GM21723 (cell line): ENCODE measurements around the gene CAMTA1.

Experiments
- ATAC-seq: cut with Tn5 transposase; IDR thresholded peaks from one replicate; pipeline ENCODE4 v1.9.1; 2021; ENCODE audit warnings: mild to moderate bottlenecking, moderate library complexity; ENCODE audit not compliant: unreplicated experiment

Gene CAMTA1

DNA sequence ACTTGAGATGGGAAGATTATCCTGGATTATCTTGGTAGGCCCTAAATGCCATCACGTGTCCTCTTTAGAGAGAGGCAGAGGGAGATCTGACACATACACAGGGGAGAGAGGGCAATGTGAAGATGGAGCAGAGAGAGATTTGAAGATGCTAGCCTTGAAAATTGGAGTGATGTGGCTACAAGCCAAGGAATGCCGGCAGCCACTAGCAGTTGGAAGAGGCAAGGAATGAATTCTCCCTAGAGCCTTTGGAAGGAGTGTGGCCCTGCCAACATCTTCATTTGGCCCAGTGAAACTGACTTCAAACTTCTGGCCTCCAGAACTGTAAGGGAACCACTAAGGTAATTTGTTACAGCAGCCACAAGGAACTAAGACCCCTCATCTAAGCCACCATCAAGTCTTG, 8.9 kb upstream of the CAMTA1 start:
- ATAC-seq = no peak

DNA sequence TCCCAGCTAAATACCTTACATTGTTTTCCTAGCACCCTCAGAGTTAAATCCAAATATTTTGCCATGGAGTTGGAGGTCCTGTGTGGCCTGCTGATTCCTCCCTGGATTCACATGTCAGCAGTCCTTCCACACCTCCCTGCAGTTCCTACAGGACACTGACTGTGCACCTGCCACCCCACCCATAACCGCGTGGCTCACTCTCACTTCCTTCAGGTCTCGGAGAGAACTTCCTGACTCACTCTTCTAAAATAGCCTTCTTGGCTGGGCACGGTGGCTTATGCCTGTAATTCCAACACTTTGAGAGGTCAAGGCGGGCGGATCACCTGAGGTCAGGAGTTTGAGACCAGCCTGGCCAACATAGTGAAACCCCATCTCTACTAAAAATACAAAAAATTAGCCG, 8.4 kb upstream of the CAMTA1 start:
- no peak for ATAC-seq

DNA sequence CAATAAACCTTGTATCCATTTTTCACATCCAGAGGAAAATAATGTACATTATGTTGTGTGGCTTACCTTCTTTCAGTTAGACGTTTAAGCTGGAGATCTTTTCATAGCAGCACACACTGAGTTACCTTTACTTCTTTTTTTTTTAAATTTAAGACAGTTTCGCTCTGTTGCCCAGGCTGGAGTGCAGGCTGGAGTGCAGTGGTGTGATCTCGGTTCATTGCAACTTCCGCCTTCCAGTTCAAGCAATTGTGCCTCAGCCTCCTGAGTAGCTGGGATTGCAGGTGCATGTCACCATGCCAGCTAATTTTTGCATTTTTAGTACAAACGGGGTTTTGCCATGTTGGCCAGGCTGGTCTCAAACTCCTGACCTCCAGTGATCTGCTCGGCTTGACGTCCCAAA, 7.4 kb upstream of the CAMTA1 start:
- ATAC-seq = no peak

DNA sequence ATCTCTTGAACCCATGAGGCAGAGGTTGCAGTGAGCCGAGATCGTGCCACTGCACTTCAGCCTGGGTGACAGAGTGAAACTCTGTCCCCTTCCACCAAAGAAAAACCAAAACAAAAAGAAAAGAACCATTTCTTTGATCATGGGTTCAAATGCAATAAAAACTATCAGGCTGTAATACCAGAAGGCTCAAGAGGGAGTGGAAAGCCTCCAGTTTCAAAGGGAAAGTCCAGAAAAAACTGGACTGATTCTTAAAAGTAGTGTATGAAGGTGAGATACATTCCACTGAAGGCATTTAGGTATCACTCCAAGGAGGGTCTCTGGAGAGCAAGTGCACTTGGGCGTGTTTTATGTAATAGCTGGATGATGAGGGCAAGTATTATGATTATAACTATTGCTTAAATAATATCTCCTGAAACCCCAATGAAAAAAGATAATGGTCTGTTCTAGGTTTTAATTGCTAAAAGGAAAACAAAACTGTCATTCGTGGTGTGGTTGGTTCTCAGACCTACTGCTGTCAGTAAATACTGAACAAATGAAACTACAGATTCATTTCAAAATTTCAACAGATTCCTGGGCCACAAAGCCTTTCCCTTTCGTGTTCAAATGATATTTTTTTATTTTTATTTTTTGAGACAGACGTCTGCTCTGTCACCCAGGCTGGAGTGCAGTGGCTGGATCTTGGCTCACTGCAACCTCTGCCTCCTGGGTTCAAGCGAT, 6.0 kb upstream of the CAMTA1 start:
- no peak for ATAC-seq

DNA sequence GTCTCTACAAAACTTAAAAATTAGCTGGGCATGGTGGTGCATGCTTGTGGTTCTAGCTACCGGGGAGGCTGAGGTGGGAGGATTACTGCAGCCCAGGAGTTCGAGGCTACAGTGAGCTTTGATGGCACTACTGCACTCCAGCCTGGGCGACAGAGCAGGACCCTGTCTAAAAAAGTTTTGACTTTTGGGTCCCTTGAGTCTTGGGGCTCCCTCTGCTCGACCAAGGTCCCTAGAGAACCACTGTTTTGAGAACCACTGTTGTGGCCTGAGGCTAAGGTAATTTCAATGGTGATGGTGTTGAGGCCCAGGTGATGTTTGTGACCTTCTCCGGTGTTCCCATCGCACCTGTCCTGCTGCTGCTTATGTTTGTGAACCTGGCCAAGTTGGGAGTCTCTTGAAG, 3.1 kb upstream of the CAMTA1 start:
- ATAC-seq = no peak

DNA sequence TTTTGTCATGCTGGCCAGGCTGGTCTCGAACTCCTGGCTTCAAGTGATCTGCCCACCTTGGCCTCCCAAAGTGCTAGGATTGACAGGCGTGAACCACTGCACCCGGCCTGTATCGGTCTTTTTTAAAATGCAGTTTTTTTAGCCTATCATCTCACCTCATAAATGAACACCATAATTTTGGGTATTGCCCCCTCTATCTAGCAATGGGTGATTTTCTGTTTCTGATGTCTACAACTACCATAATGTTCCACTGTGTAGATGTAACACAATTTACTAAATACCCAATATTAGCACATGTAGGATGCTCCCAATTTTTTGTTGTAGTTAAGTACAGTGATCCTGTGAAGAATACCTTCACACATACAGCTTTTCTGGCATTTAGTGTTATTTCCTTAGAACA, 2.0 kb upstream of the CAMTA1 start:
- ATAC-seq = no peak

DNA sequence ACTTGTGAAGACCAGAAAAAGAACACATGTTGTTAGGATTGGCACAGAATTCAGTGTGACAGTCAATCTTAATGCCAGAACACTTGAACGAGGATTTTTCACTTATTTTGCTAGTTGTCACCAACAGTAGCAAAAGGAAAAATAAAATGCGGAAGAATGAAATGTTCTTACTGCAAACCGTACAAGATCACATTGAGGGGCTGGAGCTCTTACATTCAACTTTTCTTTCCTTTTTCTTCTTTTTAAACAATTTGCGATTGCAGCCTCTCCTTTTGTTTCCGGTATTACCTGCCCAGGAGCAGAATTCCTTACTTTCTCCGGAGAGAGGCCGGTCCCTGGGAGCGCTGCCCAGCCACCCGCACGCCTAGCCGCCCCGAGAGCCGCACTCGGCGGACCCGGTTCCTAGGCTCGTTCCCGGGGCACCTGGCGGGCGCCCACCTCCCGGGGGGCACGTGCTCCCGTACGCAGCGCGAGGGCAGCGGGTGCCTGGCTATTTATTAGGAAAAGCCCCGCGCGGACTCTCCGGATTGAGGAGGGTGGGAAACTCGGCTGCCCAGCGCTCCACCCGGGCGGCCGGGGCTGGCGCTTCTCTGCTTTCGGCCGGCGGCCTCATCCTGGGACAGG, 1.2 kb upstream of the CAMTA1 start:
- no peak for ATAC-seq

DNA sequence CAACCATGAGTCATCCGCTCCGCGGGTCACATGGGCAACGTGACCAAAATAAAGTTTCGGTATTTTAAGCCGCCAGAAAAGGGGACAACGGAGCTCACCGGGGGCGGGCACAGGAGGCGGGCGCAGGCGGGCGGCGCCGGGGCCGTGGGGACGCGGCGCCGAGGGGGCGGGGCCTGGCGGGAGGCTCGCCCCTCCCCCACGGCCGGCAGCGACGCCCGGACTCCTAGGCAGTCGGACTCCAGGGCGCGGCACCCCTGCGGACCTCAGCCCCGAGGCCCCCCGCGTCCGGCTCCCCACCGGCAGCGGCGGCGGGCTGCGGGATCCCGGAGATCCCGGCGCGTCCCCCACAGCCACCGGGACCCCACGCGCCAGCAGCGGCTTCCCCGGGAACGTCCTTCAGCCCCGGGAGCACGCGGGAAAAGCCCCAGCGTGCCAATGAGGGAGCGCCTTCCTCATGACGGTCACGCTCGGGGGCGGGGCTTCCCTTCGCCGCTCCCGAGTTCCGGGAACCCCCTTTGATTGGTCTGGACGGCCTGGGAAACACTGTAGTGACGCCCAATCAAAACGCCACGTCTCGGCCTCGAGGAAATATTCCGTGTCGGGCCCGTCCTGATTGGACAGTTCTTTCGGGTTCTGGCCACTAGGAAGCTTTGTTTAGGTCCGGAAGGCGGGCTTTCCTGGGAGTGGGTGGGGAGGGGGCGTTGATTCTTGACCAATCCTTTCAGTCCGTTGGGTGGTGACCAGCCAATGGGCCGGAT, 515 bp upstream of the CAMTA1 start:
- ATAC-seq = peak; percentile 72

DNA sequence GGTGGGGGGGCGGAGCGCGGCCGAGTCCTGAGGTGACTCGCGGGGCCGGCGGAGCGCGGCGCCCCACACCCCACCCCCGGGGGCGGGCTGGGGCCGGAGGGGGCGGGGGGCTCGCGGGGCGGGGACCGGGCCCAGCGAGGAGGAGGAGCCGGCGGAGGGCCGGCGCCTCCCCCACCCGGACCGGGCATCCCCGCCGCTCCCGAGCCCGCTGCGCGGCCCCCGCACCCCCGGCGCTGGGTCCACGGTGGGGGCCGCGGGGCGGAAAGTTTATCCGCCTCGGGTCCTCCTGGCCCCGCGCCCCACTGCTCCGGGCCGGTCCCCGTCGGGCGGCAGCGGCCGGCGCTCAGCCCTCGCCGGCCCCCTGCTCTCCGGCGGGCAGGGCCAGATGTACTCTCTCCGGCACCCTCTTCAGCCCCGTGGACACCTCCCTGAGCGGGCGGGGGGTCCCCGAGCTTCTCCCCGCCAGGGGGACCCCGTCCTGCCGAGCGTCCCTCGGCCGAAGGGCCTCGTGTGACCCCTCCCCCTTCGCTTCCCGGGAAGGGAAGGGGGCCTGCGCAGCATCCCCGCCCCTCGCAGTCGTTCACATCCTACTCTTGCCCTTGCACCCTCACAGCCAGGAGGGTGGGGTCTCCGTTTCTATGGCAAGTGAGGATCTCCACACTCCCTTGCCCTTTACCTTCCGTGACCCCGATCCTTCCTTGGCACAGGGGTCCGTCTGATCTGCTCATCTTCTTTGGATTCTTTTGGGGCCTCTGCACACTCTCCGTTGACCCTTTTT, 663 bp downstream of the CAMTA1 start:
- no peak for ATAC-seq

DNA sequence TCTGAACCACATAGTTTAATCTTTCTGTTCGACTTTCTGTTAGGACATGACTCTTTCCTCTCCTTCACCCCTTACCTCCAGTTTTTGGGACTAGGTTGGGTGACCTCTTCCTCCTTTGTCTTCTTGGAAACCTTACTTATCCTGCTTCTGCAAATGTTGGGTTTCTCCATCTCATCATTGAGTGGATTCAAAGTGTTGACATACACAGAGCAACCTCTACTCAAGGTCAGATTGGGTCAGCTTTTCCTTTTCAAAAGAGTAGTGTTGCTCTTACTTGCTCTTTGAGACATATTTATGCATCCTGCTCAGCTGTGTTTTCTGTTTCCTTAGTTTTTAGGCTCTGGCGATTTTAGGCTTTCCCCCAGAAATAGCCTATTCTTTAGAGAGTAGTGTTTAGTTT, 3.7 kb downstream of the CAMTA1 start:
- no peak for ATAC-seq

DNA sequence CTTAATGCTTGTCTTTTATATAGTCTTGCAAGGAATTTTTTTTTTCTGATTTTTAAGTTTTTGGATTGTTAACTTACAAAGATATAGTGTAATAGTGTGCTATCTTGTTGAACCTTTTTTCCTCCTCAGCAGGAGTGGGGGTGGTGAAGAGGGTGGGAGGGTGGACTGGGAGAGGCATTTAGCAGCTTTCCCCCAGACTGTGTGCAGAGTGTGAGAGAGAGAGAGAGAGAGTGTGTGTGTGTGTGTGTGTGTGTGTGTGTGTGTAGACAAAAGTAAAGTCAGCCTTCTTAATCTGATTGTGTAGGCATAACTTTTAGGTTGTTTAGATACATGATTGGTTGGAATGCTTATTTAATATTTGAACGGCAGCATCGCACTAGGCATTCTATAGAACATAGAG, 4.9 kb downstream of the CAMTA1 start:
- no peak for ATAC-seq

DNA sequence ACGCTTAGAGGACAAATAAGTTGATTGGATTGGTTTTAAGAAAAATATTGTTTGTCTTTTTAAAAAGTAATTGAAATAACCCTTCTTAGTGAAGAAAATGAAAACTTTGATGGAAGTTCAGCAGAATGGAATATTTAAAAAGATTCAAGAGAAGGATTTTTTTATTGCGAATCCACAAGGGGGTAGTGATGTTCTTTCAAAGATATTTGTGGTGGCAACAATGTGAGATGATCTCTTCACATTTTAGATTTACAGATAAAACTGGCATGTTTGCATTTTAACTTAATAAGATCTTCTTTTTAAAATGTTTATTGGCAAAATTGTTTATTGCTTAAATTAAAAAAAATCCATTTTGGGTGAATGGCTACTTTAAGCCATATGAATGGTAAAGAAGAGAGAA, 8.9 kb downstream of the CAMTA1 start:
- ATAC-seq = no peak

DNA sequence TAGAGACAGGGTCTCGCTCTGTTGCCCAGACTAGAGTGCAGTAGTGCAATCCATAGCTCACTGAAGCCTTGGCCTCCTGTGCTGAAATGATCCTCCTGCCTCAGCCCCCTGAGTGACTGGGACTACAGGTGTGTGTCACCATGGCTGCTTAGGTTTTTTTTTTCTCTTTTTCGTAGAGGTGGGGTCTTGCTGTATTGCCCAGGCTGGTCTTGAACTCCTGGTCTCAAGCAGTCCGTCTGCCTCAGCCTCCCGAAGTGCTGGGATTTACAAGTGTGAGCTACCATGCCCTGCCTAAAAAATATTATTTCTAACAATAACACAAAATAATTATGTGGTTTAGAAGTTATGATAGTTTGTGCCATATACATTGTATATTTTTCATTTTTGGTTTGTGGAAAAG, 9.9 kb downstream of the CAMTA1 start:
- ATAC-seq = no peak

DNA sequence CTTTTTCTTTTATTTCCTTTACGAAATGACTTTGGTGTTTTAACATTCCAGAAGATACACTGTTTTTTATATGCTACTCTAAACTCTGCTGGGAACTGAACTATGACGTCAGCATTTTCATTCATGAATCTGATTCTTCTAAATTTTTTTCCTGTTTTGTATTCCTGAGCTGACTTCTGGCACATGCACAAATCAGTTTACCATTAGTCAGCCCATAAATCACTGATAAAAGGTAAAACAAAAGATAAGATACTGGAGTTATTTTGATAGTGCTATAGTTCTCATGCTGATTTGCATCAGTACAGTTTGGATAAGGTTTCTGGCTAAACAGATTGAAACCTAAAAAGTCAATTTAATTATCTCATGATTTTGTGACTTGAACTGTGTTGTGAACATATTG, 10.4 kb downstream of the CAMTA1 start:
- ATAC-seq = no peak

DNA sequence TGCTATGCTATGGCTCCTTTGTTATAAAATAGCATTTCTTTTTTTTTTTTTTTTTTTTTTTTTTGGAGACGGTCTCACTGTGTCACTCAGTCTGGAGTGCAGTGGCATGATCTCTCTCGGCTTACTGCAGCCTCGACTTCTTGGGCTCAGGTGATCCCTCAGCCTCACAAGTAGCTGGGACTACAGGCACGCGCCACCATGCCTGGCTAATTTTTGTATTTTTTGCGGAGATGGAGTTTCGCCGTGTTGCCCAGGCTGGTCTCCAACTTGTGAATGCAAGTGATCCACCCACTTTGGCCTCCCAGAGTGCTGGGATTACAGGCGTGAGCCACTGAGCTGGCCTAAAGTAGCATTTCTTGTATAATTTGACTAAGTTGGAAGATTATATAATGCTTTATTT, 10.8 kb downstream of the CAMTA1 start:
- no peak for ATAC-seq

DNA sequence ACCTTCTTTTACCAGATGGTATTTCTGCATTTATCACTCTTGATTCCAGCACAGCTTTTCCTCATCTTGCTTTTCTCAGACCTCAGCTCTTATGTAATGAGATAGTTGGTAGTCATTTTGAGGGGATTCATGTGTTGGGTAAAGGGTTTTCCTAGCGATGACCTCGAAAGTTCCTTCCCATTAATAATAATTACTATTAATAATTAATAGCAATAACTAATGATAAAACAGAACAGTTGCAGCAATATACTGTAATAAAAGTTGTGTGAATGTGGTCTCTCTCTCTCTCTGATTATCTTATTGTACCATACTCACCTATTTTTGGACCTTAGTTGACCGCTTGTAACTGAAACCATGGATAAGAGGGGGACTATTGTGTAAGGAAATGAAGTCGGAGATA, 14.2 kb downstream of the CAMTA1 start:
- no peak for ATAC-seq

DNA sequence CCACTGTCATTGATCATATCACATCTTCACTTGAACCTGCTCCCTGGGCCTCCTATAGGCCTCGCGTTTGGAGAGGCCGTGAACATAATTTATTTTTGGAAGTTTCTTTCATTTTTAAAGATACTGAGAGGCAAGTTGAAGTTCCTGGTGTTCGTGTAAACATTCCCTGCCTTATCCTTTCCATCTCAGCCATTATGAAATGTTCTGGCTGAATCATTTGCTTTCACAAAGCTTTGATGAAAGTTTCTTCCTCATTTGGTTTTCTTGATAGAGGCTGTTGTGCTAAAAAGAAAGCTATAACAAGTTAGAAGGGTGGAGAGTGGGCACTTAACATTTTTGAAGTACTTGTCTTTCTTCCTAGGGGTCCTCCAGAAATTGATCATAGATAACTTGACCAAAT, 15.5 kb downstream of the CAMTA1 start:
- ATAC-seq = no peak

DNA sequence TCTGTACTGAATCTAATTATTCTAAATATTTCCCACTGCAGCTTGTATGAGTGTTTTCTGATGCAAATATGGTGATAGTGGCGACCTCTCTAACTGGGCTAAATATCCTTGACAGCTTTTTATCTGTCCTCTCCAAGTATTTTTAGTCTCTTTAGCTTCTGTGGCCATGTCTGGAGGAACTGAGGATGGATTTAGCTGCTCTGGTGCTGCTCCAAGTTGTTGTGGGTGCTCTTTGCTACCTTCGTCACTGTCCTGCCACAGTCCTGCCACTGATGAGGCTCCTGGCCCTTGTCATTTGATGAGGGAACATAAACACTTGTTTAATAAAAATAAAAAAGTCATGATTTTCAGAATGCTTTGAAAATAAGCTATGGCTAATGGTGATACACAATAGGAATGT, 15.9 kb downstream of the CAMTA1 start:
- ATAC-seq = no peak

DNA sequence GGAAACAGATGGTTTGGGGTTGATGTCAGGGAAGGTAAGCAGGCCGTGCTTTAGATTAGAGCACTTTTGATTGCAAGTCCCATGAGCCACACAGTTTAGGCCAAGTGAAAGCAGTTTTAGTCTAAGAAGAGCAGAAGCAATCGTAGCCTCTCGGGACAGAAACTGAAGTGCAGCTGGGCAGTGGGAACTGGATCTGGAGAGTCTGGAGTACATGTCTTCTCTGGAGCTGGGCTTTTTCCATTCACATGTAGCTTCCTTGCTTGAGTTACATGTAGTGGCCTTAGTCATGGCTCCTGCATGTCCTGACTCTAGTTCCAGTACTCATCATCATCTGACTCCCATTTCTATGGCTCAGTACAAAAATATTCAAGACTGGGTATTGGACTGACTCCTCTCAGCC, 16.7 kb downstream of the CAMTA1 start:
- ATAC-seq = no peak

DNA sequence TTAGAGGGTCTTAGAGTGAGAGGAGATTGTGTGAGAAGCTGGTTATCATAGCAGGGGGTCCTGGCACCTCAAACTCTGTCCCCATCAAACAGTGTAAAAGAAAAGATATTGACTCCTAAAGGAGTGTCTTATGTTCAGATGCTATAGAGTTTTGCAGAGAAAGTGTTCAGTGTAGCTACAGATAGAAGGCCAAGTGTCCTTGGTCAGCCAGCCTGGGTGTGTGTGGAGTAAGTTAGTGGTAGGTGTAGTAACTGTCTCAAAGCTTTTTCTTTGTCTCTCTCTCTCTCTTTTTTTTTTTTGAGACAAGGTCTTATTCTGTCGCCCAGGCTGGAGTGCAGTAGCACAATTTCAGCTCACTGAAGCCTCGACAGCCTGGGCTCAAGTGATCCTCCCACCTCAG, 17.2 kb downstream of the CAMTA1 start:
- ATAC-seq = no peak

DNA sequence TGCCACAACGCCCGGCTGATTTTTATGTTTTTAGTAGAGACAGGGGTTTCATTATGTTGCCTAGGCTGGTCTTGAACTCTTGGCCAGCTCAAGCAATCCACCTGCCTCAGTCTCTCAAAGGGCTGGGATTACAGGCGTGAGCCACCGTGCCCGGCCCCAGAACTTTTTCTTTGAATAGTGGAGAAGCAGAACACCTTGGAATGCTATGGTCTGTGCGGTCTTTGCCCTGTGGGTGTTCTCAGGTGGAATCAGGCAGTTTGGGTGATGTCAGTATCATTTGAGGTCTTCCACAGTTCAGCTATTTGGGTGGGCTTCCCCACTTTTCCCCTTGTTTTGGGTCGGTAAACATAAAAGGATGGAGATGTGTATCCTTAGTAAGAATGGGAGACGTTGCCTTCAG, 17.6 kb downstream of the CAMTA1 start:
- ATAC-seq = no peak

DNA sequence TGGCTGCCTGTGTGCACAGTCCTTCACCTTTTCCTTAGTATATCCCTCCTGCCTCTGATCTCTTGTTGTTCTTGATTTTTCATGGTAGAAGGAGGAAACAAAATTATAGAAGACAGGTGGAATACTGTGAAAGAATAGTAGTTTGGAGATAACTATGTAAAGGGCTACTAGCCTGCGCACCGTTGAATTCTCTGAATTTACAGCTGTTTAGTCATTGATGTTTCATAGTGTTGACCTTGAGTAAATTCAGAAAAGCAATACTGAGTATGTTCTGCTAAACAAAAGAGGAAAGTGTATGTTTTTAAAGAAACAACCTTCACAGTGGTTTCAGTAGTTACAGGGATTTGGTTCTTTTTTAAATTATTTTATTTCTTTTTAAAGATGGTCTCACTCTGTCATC, 18.1 kb downstream of the CAMTA1 start:
- no peak for ATAC-seq
